Fibroblast of lung (primary cell): ENCODE results near the gene MXRA8. TPM values are rescaled to one million over a fixed set of nuclear protein-coding genes. Genes with fewer than 3 reads are reported as not detected.

ENCODE experiments used
- DNase-seq, 2 donors: peaks; one replicate each; pipeline versions ENCODE4 v3.0.0 to v3.0.0-alpha.2; 2010; ENCODE audit warnings: low read depth in 2 of 2
- H2AFZ ChIP-seq: 2 replicates; pipeline ENCODE4 v1.5.1; 2012; ENCODE audit warnings: low read length, control low read depth, inconsistent platforms
- H3K27ac ChIP-seq: 2 replicates; pipeline ENCODE4 v1.5.1; 2011; ENCODE audit warnings: low read length, control low read depth; ENCODE audit not compliant: insufficient read depth
- H3K27me3 ChIP-seq: 2 replicates; pipeline ENCODE4 v1.5.1; 2011; ENCODE audit warnings: mild to moderate bottlenecking, low read length; ENCODE audit not compliant: control insufficient read depth, insufficient read depth
- H3K36me3 ChIP-seq: 2 replicates; pipeline ENCODE4 v1.5.1; 2011; ENCODE audit warnings: low read length; ENCODE audit not compliant: control insufficient read depth, insufficient read depth
- H3K4me1 ChIP-seq: 2 replicates; pipeline ENCODE4 v1.5.1; 2011; ENCODE audit warnings: low read length; ENCODE audit not compliant: control insufficient read depth, insufficient read depth; ENCODE audit errors: extremely low read depth
- H3K4me2 ChIP-seq: 2 replicates; pipeline ENCODE4 v1.5.1; 2011; ENCODE audit warnings: low read length, control low read depth; ENCODE audit not compliant: insufficient read depth; ENCODE audit errors: extremely low read depth
- H3K4me3 ChIP-seq, 4 experiments: fragments of 200-600 bp in 1 of 4; sonication (generic) in 1 of 4; replicated peaks in 1 of 4; 2 replicates each; pipeline ENCODE4 v1.5.1; 2011 to 2016; ENCODE audit warnings: low read length in 4 of 4, low read depth in 3 of 4, mild to moderate bottlenecking in 3 of 4, control low read depth in 2 of 4, inconsistent platforms in 1 of 4, mixed read lengths in 1 of 4; ENCODE audit not compliant: insufficient read depth in 1 of 4; ENCODE audit errors: control extremely low read depth in 1 of 4
- H3K79me2 ChIP-seq: 2 replicates; pipeline ENCODE4 v1.5.1; 2012; ENCODE audit warnings: mild to moderate bottlenecking, low read length, inconsistent platforms; ENCODE audit not compliant: control insufficient read depth, insufficient read depth
- H3K9ac ChIP-seq: 2 replicates; pipeline ENCODE4 v1.5.1; 2011; ENCODE audit warnings: mild to moderate bottlenecking, low read length, control low read depth; ENCODE audit not compliant: insufficient read depth
- H3K9me3 ChIP-seq: 2 replicates; pipeline ENCODE4 v1.5.1; 2012; ENCODE audit warnings: low read depth, low read length; ENCODE audit not compliant: control insufficient read depth, insufficient read depth
- H4K20me1 ChIP-seq: 2 replicates; pipeline ENCODE4 v1.5.1; 2011; ENCODE audit warnings: low read length; ENCODE audit not compliant: control insufficient read depth, insufficient read depth; ENCODE audit errors: extremely low read depth
- CTCF ChIP-seq, 2 donors: IDR thresholded peaks in 1 of 2; conservative IDR thresholded peaks in 1 of 2; 1 replicate in 1 of 2; 2 replicates in 1 of 2; pipeline ENCODE4 v1.5.1; 2011 to 2012; ENCODE audit warnings: low read length in 2 of 2, control low read depth in 1 of 2, inconsistent platforms in 1 of 2, low read depth in 1 of 2, mild to moderate bottlenecking in 1 of 2
- EZH2 ChIP-seq: IDR thresholded peaks from 2 replicates; pipeline ENCODE4 v1.5.1; 2012; ENCODE audit warnings: low read length, control low read depth, mild to moderate bottlenecking; ENCODE audit errors: missing control alignments
- polyA plus RNA-seq, 2 donors: library from polyadenylated mRNA; depleted of rRNA in 1 of 2; stranded (reverse) in 1 of 2; unstranded in 1 of 2; fragments of >200 nt; gene quantifications; 2 replicates each; pipeline ENCODE4 v1.2.1, GENCODE V29; 2011 to 2012; ENCODE audit warnings: missing spikeins in 1 of 2
- total RNA-seq: library from RNA; depleted of rRNA; stranded (reverse); fragments of >200 nt; gene quantifications from 2 replicates; pipeline ENCODE4 v1.2.1, GENCODE V29; 2014

MXRA8 gene
- total and polyA plus RNA-seq, 2 donors (not counting 1 experiment from before 2014, with no cell fraction given), result 205 to 397 TPM

DNA sequence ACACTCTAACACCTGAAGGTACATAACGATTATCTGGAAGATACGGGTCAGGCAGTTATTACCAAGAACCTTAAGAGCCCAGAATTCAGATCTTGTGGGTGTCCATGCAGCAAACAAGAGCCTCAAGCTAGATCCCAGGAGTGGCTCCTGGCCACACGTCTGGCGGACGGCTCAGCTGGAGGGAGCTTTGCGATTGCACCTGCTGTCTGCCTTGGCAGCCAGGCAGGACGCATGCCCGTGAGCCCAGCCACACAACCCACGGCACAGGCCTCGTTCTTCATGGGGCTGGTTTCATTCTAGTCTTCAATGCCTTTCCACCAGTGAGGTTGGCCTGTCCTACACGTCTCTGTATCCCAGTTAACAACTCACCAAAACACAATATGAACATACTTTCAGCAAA is 35.1 kb upstream of the MXRA8 start:
- no peaks in the 10 kb centered on the region for H3K9me3 ChIP-seq
- DNase-seq, result no peak
- H3K79me2 ChIP-seq, result peaks cover 31% of the 10 kb centered on the region
- peaks cover 43% of the 10 kb centered on the region for H3K36me3 ChIP-seq
- H3K9ac ChIP-seq, result no peak overlapping the region
- H3K4me3 ChIP-seq, result no peak overlapping the region
- no peak overlapping the region for H3K4me2 ChIP-seq
- H3K27me3 ChIP-seq, result no peaks in the 10 kb centered on the region
- H4K20me1 ChIP-seq, result no peaks in the 10 kb centered on the region
- no peak overlapping the region for H2AFZ ChIP-seq
- no peak overlapping the region for H3K27ac ChIP-seq
- H3K4me1 ChIP-seq, result peaks cover 7% of the 10 kb centered on the region
- TF ChIP-seq CTCF (conservative IDR thresholded peaks at IDR 0.05 in 1 of 2, IDR thresholded peaks at IDR 0.05 in 1 of 2; ENCODE audit: low read depth in 1 of 2, low read length in 2 of 2) (no peak), EZH2 (no peak)

DNA sequence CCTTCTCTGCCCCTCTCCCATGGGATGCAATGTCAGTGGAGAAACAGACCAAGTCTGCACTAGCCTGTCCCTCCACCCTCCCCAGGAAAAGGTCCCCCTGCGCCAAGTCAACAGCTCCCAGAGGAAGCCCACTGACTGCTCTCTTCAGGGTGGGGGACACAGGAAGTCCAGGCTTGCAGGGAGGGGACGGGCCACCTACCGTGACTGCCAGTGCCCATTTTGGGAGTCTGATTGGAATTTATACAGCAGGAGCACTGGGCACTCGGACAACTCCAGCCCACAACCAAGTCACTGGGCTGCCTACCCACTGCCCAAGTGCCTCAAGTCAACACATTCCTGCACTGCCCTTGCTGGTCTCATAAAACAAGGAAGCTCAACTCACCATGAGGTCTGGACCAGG is 34.7 kb upstream of the MXRA8 start:
- Histone ChIP-seq H3K27ac (no peak overlapping the region), H2AFZ (no peak overlapping the region), H3K27me3 (no peaks in the 10 kb centered on the region), H3K4me3 (no peak overlapping the region), H3K4me2 (no peak overlapping the region), H3K36me3 (peaks cover 42% of the 10 kb centered on the region), H3K4me1 (peaks cover 7% of the 10 kb centered on the region), H3K9me3 (no peaks in the 10 kb centered on the region), H3K9ac (no peak overlapping the region), H3K79me2 (peaks cover 27% of the 10 kb centered on the region), H4K20me1 (no peaks in the 10 kb centered on the region)
- DNase-seq, result no peak
- TF ChIP-seq EZH2 (no peak), CTCF (conservative IDR thresholded peaks at IDR 0.05 in 1 of 2, IDR thresholded peaks at IDR 0.05 in 1 of 2; ENCODE audit: low read depth in 1 of 2, low read length in 2 of 2) (no peak)

DNA sequence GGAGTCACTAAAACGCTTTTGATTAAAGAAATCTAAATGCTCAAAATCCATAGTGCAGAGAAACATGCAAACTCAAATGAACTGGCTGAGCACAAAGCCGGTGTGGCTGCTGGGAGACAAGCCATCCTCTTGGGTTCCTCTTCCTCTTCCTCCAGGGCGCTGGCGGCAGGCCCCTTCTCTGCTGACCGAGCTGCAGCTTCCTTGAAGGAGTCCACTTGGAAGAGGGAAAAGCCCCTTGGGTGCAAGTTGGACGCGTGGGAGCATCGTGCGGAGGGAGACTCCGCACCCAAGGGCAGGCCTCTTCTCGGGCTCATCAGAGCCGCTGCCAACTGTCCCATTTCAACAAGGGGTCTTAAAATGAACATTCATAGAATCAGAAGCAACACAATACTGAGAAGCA is 32.9 kb upstream of the MXRA8 start:
- Histone ChIP-seq H3K36me3 (peaks cover 41% of the 10 kb centered on the region), H3K9ac (no peak overlapping the region), H4K20me1 (no peaks in the 10 kb centered on the region), H2AFZ (no peak overlapping the region), H3K9me3 (no peaks in the 10 kb centered on the region), H3K27me3 (no peaks in the 10 kb centered on the region), H3K4me2 (no peak overlapping the region), H3K79me2 (peaks cover 15% of the 10 kb centered on the region), H3K4me3 (no peak overlapping the region), H3K4me1 (no peaks in the 10 kb centered on the region), H3K27ac (no peak overlapping the region)
- TF ChIP-seq EZH2, result no peak
- no peak for TF ChIP-seq CTCF (conservative IDR thresholded peaks at IDR 0.05 in 1 of 2, IDR thresholded peaks at IDR 0.05 in 1 of 2; ENCODE audit: low read depth in 1 of 2, low read length in 2 of 2)
- no peak for DNase-seq
